Measurements from ENCODE around the gene RASAL3. TPM values are rescaled to one million over a fixed set of nuclear protein-coding genes. Genes with fewer than 3 reads are reported as not detected.
"Not testable (repeated sequence)": the region's sequence is repeated elsewhere in the genome, so short reads cannot be mapped to it uniquely, and the experiment has no call there.

Gene RASAL3
- total and polyA plus RNA-seq, 2 of the 8 experiments (the other 6 are each of a cell fraction or from before 2014, with no cell fraction given): 0.19 to 0.63 TPM

- peaks cover 22 to 39% of the 10 kb centered on the region in 2 experiments; a peak in 3 of 4 replicates for H3K9me3 ChIP-seq (ENCODE audit: insufficient read depth in 2 of 2, low read depth in 1 of 2, low read length in 1 of 2)
- H2AFZ ChIP-seq (ENCODE audit: low read length); H3K36me3 ChIP-seq (ENCODE audit: control insufficient read depth in 2 of 4, insufficient read depth in 4 of 4, low read length in 3 of 4); CTCF ChIA-PET (ENCODE audit: partially characterized antibody); H2BK12ac ChIP-seq (ENCODE audit: low read depth, low read length); H2BK120ac ChIP-seq (replicated peaks; ENCODE audit: low read depth, low read length); POLR2A ChIA-PET (ENCODE audit: partially characterized antibody); H3K23me2 ChIP-seq (ENCODE audit: low read depth, low read length); H3K14ac ChIP-seq (ENCODE audit: insufficient read length); FAIRE-seq; H3K56ac ChIP-seq (replicated peaks; ENCODE audit: insufficient read length, low read depth, low read length); H4K20me1 ChIP-seq (replicated peaks in 1 of 2; ENCODE audit: control insufficient read depth in 1 of 2, insufficient read depth in 2 of 2, low read length in 2 of 2); H3K4me3 ChIP-seq (ENCODE audit: extremely low read depth in 1 of 4, insufficient read depth in 2 of 4, low read depth in 3 of 4, low read length in 4 of 4); H3K27ac ChIP-seq (ENCODE audit: low read depth, low read length); H4K5ac ChIP-seq (ENCODE audit: insufficient read length, low read depth, low read length); H3K18ac ChIP-seq (ENCODE audit: extremely low read depth, low read length); DNase-seq (ENCODE audit: low read depth in 1 of 2, low spot score in 2 of 2); H3K23ac ChIP-seq (ENCODE audit: insufficient read length); H3K4me2 ChIP-seq (ENCODE audit: insufficient read depth in 1 of 2, low read depth in 2 of 2, low read length in 2 of 2); H3K4ac ChIP-seq (replicated peaks; ENCODE audit: insufficient read length, low read depth, low read length); H4K91ac ChIP-seq (replicated peaks; ENCODE audit: insufficient read length, low read length); H3K4me1 ChIP-seq (replicated peaks in 1 of 4; ENCODE audit: control insufficient read depth in 3 of 4, insufficient read depth in 4 of 4, low read length in 3 of 4); H3K9ac ChIP-seq (replicated peaks in 1 of 4; ENCODE audit: extremely low read depth in 1 of 4, low read depth in 3 of 4, low read length in 3 of 4); H3K79me1 ChIP-seq (ENCODE audit: low read depth, low read length); H3K79me2 ChIP-seq (ENCODE audit: control insufficient read depth in 1 of 2, insufficient read depth in 2 of 2, low read length in 2 of 2); H4K8ac ChIP-seq (ENCODE audit: extremely low read depth, insufficient read depth, low read length); H2BK15ac ChIP-seq (ENCODE audit: low read length); H2BK20ac ChIP-seq (ENCODE audit: low read length); H2BK5ac ChIP-seq (ENCODE audit: low read depth, low read length); H2AK5ac ChIP-seq (ENCODE audit: low read depth, low read length): not testable (repeated sequence)
- H3K27me3 ChIP-seq (replicated peaks in 1 of 4; ENCODE audit: control insufficient read depth in 3 of 4, extremely low read depth in 1 of 4, insufficient read depth in 3 of 4, low read length in 3 of 4): peaks cover 11 to 18% (median 14%) of the 10 kb centered on the region in 4 experiments
- WGBS, 2 experiments (ENCODE audit: extremely low coverage in 1 of 2, insufficient coverage in 1 of 2, insufficient read length in 1 of 2, insufficient replicate concordance in 2 of 2, low coverage in 1 of 2, low lambda C conversion rate in 2 of 2, missing lambda C conversion rate in 1 of 2): 74% methylated on average over 4 of the region's 4 CpGs; no CpG with 5 or more reads in 1 of the 2 experiments
Observed at GRCh38 chr19:15473821-15474220, 9.5 kb upstream of the RASAL3 start.

All from H1 (cell line).